ENCODE measurements around the gene RGS3.

RGS3 gene

DNA sequence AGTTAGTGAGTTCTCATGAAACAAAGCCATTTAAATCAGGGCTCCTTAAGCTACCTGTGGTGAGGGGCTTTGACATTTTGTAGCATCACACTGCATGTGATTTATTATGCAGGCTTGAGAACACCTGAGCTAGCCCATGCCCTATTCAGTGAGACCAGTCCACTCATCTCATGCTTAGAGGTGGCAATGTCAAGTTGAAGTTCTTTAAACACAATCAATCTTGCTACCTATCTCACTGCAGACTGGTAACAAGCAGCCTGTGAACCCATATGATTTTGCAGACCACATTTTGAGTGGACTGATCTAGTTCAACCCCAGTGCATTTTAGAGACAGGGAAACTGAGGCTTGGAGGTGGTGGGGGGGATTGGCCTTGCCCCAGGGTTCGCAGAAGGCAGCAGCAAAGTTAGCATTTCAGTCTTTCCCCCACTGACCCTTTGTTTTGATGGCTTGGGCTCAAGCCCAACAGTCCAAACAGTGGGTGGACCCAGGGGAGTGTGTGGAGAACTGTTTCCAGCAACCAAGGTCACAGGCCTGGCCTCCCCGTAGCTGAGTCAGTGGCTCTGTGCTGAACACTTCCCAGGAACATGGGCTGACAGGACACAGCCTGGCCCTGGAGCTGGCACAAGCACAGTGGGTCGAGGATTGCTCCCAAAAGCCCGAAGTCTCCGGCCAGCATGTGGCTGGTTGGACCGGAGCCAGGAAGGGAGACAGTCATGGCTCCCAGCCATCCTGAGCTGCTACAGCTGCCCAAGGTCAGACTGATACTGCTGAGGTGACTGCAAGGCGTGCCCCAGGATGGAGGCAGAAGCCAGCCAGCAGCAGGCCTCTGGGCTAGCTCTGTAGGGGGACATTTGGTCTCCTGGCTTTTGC lies 95.3 kb downstream of the RGS3 start:
- DNase-seq = no peak

DNA sequence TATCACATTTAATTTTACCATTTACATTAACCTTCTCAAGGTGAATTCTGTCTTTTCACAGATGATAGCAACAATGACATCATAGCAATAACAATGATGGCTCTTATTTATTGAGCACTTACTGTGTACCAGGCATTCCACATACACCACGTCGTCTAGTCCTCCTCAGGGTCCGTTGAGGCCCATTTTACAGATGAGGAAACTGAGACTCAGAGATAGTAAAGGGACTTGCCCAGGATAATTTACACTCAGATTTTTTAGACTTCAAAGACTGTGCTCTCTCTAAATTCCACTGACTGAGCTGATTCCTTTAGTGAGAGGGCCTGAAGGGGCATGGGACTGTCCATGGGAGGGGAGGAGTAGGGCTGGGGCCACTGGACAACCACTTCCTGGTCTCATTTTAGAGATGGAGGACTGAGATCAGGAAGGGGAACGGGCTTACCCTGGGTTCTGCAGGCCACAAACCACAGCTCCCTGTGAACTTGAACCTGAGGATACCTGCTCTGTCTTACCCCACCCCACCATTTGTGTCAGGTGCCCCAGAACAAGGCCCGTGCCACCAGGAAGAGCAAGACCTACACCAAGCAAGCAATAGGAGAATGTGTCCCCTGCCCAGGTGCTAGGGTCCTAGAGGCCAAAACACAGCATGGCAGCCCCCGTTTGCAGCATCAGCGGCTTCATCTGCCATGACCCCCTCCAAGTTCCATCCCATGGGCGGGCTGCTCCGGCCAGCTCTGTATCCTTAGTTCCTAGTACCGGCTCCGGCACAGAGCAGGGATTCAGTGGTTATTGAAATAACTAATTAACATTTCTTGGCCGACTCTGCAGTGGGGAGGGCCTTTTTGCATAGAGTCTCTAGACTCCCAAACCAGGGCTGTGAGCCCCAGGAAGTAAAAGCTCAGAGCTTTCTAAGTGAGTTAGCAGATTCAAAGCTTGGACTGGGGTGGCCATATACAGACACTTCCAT lies 96.6 kb downstream of the RGS3 start:
- DNase-seq = no peak

- DNase-seq = no peak
Measured at GRCh38 chr9:113562653-113563381, 99.3 kb downstream of the RGS3 start.

- no peak for DNase-seq
Measured at GRCh38 chr9:113563826-113564497, 100.4 kb downstream of the RGS3 start.

DNA sequence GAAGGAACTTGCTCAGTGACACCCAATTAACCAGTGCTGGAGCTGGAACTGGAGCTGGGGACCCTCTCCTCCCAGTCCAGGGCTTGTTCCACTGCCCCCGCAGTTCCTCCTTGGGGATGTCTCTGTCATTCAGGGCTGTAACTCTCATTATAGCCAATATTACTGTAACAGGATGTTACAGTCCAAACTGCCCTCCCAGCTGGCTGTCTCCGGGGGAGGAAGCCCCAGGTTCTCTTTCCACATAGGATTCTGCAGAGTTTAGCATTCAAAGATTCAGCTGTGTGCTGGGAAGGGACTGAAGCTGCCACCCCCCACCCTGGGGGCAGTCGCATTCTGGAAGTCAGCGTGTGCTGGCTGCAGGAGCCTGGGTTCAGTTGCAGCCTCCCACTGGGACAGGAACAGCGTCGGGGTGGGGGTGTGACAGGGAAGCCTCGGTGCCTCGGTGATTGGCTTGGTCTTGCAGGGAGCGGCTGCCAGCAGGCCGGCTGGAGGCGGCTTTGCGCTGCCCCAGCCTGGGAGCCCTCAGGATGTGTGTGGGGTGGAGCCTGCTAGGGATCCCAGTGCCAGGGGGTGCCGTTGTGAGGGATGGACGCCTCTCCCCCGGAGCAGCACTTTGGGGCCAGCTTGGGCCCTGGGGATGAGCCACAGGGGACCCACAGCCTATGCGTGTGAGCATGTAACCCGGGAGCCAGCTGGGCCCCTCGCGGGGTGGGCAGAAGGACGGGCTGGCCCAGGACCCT lies 101.1 kb downstream of the RGS3 start:
- DNase-seq = no peak

DNA sequence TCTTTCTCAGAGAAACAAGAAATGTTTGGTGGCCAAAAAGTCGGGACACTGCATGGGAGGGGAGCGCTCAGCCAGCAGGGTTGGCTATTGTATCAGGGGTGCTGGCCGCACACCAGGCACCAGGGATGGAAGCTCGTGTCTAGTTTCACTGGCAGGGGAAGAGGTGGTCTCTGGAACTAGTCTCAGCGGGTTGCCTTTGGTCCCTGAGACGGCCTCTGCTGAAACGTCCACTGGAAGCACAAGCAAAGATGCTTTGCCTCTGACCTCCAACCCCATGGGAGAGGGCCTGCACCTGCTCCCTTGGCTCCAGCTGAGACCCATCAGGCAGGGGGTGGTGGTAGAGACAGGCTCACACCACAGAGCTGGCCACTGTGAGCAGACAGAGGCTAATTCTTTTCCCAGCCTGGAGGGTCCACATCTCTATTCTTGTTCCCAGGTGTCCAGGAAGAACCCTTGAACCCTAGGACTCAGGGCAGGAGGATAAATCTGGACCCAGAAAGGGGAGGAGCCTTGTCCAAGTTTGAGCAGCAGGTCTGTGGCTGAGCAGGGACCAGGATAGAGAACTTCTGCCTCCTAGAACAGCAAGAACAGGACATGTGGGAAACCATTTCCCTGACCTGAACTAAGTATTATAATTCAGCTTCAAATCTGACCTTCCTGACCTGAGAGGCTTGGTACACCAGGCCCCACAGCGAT lies 102.6 kb downstream of the RGS3 start:
- DNase-seq = no peak

GRCh38 chr9:113566712-113567071 lies 103.2 kb downstream of the RGS3 start:
- no peak for DNase-seq

GRCh38 chr9:113567361-113568080 lies 104.0 kb downstream of the RGS3 start:
- DNase-seq = no peak

DNA sequence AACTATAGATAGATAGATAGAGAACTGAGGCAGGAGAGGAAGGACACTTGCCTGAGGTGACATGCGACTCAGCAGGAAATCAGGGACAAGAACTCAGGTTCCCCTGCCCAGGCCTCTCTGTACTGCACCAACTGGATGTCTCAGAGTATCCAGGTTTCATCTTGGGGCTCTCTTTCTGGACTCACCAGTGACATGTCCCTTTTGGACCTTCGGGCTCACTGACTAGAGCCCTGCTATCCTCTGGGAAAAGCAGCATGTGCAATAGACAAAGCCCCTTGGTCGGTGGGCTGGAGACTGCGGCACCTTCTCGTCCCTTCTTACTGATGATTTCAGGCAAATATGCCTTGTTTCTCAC lies 104.5 kb downstream of the RGS3 start:
- no peak for DNase-seq

DNA sequence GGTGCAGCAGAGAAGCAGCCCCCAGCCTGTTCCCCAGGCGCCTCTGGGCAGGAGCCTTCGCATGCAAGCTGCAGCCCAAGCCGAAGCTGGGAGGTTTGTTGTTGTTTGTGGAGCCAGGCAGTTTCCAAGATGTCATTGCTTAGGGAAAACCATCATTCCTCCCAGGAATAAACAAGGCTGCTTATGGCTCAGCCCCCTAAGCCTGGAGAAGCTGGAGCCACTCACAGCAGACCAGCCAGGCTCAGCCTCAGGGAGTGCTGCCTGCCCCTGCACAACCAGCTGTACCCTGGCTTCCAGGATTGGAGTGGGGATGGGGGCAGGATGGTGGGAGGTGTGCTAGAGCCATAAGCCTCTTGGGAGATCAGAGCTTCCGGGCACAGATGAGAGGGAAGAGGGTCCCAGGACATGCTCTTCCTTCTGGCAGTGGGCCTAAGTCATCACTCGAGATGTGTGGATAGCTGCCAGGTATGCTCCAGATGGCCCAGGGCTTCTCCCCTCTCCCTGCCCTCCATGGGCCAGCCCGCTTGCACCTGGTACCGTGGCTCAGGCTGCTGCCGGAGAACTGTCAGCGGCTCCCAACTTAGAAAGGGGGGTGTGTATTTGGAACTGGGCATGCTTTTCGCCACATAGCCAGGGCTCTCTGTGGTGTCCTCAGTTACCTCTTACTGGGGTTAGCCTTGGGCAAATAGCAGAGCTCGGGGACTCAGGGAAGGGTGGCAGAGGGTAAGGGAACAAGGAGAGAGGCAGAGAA lies 105.2 kb downstream of the RGS3 start:
- no peak for DNase-seq

- DNase-seq = no peak
Measured at GRCh38 chr9:113569472-113570060, 106.0 kb downstream of the RGS3 start.

GRCh38 chr9:113570106-113570505 lies 106.6 kb downstream of the RGS3 start:
- no peak for DNase-seq

GRCh38 chr9:113570749-113571711 lies 107.5 kb downstream of the RGS3 start:
- no peak for DNase-seq

- no peak for DNase-seq
Measured at GRCh38 chr9:113572076-113572861, 108.7 kb downstream of the RGS3 start.

DNA sequence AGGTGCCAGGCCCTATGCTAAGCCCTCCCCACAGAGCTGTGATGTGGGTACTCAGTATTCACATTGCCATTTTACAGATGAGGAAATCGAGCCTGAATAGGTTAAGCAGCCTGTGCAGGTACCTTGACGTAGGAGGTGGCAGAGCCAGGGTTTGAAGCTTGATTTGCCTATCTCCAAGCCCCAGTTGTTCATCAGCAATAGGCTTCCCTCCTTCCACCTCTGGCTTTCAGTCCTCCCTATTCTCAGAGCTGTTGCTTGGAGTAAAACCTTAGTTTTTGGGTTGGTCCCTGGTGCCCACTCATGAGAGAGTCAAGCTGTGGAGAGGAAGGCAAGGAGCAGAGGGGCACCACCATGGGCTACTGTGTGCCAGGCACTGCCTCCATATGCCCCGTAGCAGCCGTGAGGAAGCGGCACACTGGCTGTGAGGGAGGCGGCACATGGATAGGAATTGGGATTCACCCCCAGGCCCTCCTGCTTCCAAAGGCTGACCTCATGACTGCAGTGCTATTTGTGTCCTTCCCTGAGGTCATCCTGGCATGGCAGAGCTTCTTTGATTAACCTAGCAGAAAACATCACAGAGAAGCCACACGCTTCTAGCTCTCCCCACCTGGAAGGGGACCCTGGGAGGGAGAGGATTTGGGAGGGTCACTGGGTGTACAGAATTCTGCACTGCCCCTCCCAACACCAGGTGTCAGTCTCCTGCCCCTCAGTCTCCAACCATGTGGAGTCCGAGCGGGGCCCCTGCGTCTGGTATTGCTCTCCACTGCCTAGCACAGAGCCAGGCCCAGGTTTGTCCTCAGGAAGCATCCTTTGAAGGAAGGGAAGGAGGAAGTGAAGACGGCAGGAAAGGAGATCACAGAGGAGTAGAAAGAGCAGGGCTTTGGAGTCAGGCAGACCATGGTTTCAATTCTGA lies 109.8 kb downstream of the RGS3 start:
- DNase-seq = no peak

DNA sequence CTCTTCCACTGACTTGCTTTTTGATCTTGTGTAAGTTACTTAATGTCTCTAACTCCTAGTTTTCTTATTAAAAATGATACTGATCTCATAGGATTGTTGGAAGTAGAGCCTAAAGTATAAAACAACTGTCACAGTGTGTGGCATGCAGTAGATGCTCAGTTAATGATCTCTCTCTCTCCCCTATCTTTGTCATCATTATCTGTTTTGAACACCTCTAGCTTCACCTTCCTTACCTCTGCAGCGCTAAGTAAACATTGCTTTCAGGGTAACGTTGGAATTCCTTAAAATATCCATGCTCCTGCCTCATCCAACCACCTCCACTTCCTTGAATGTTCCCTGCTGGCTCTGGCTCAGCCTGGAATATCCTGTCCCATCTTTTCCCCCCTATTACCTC lies 110.4 kb downstream of the RGS3 start:
- DNase-seq = no peak

All from activated CD8-positive, alpha-beta memory T cell treated with anti-CD3 and anti-CD28 coated beads, Interleukin-2, amount 50 U/mL, for 4 hours (primary cell).